HepG2 (cell line): Measurements from ENCODE around the gene EIF4G3. TPM values are rescaled to one million over a fixed set of nuclear protein-coding genes. Genes with fewer than 3 reads are reported as not detected.
A peak's percentile ranks its signal among the peaks of the same experiment; 100 is the strongest.

Source experiments
- ATAC-seq: fragments of 200-7000 bp; cut with Tn5 transposase; 3 replicates; pipeline ENCODE4 v1.9.1; 2020; ENCODE audit warnings: mild to moderate bottlenecking, moderate library complexity
- BruUV-seq: library from RNA; stranded (reverse); fragments of 400-500 nt; replicated peaks from 2 replicates; lab custom pipeline; 2021; lab: Mats Ljungman, UMichigan
- CTCF ChIA-PET: fragments of 300-600 bp; formaldehyde crosslinking; extraction: SDS; loops from one replicate; lab custom pipeline; 2021; ENCODE audit warnings: low total read pairs, inconsistent platforms, low intra/inter-chr PET ratio; lab: Yijun Ruan, JAX
- POLR2A ChIA-PET: fragments of 350-600 bp; sonication (Branson Sonifier 250); formaldehyde crosslinking; loops from one replicate; lab custom pipeline; 2020; ENCODE audit warnings: antibody characterized with exemption, inconsistent platforms; lab: Yijun Ruan, JAX
- DNase-seq: peaks from one replicate; pipeline ENCODE4 v3.0.0-alpha.2; 2015; ENCODE audit warnings: low spot score
- FAIRE-seq: peaks from 3 replicates; lab custom pipeline; 2011; peaks lifted over from hg19 to GRCh38; lab: Jason Lieb, UNC
- H2AFZ ChIP-seq: one replicate; pipeline ENCODE4 v1.6.1; 2011; ENCODE audit warnings: low read length, inconsistent platforms
- H3K27ac ChIP-seq: fragments of 300-600 bp; 3 replicates; pipeline ENCODE4 v1.8.0; 2011; ENCODE audit warnings: mixed run types, mild to moderate bottlenecking, mixed read lengths, low read length, inconsistent platforms; ENCODE audit not compliant: insufficient read depth; ENCODE audit errors: extremely low read length
- H3K27me3 ChIP-seq, 2 experiments: fragments of 200-600 bp in 1 of 2; 2 replicates in 1 of 2; 3 replicates in 1 of 2; pipeline versions ENCODE4 v1.6.0 to v1.8.0; 2011; ENCODE audit warnings: low read length in 2 of 2, mild to moderate bottlenecking in 2 of 2, moderate library complexity in 2 of 2, inconsistent platforms in 1 of 2; ENCODE audit not compliant: insufficient read depth in 2 of 2, control insufficient read depth in 1 of 2
- H3K36me3 ChIP-seq, 2 experiments: fragments of 200-600 bp in 1 of 2; replicated peaks in 1 of 2; 2 replicates in 1 of 2; 3 replicates in 1 of 2; pipeline versions ENCODE4 v1.5.1 to v1.8.0; 2011; ENCODE audit warnings: low read length in 2 of 2, inconsistent platforms in 1 of 2; ENCODE audit not compliant: insufficient read depth in 2 of 2, control insufficient read depth in 1 of 2
- H3K4me1 ChIP-seq: 2 replicates; pipeline ENCODE4 v1.5.1; 2012; ENCODE audit warnings: low read length, inconsistent platforms; ENCODE audit not compliant: insufficient read depth
- H3K4me2 ChIP-seq: 2 replicates; pipeline ENCODE4 v1.6.0; 2011; ENCODE audit warnings: low read depth, low read length, inconsistent platforms
- H3K4me3 ChIP-seq, 3 experiments: fragments of 200-600 bp in 1 of 3; sonication (generic), shearing (Covaris generic) in 1 of 3; replicated peaks in 1 of 3; 2 replicates each; pipeline ENCODE4 v1.5.1; 2011 to 2016; ENCODE audit warnings: low read length in 3 of 3, inconsistent platforms in 2 of 3, low read depth in 2 of 3, mild to moderate bottlenecking in 2 of 3, control low read depth in 1 of 3, mixed read lengths in 1 of 3; ENCODE audit not compliant: insufficient read depth in 1 of 3
- H3K79me2 ChIP-seq: one replicate; pipeline ENCODE4 v1.6.1; 2011; ENCODE audit warnings: low read length, inconsistent platforms; ENCODE audit not compliant: insufficient read depth
- H3K9ac ChIP-seq: 2 replicates; pipeline ENCODE4 v1.6.0; 2011; ENCODE audit warnings: mild to moderate bottlenecking, low read depth, low read length, inconsistent platforms; ENCODE audit not compliant: insufficient read depth
- H3K9me3 ChIP-seq: 2 replicates; pipeline ENCODE4 v1.5.1; 2012; ENCODE audit warnings: mild to moderate bottlenecking, low read length
- H4K20me1 ChIP-seq: 2 replicates; pipeline ENCODE4 v1.6.0; 2011; ENCODE audit warnings: inconsistent platforms, mild to moderate bottlenecking, low read length, moderate library complexity; ENCODE audit not compliant: insufficient read depth
- CREM ChIP-seq, 2 experiments: sonication (generic) in 1 of 2; formaldehyde crosslinking in 1 of 2; IDR thresholded peaks; 2 replicates each; pipeline versions ENCODE4 v1.4.0 to v1.6.1; 2016 to 2020; ENCODE audit warnings: antibody characterized with exemption in 1 of 2, mild to moderate bottlenecking in 1 of 2, missing genetic modification reagents in 1 of 2
- FOXA3 ChIP-seq: IDR thresholded peaks from 2 replicates; pipeline ENCODE4 v1.6.1; 2016; ENCODE audit warnings: missing genetic modification reagents, missing compliant biosample characterization
- MED1 ChIP-seq: sonication (generic); formaldehyde crosslinking; IDR thresholded peaks from 2 replicates; pipeline ENCODE4 v1.4.0; 2020; ENCODE audit warnings: missing genetic modification reagents
- SOX13 ChIP-seq, 3 experiments: fragments of 450-650 bp in 1 of 3; sonication (generic) in 1 of 3; formaldehyde crosslinking in 1 of 3; IDR thresholded peaks in 2 of 3; conservative IDR thresholded peaks in 1 of 3; 2 replicates each; pipeline versions ENCODE4 v1.5.0 to v1.6.1; 2016 to 2020; ENCODE audit warnings: antibody characterized with exemption in 1 of 3, mild to moderate bottlenecking in 1 of 3, missing compliant biosample characterization in 1 of 3, missing genetic modification reagents in 1 of 3, moderate library complexity in 1 of 3
- TBX3 ChIP-seq: fragments of 450-650 bp; IDR thresholded peaks from 2 replicates; pipeline ENCODE4 v1.6.1; 2017; ENCODE audit warnings: antibody characterized with exemption, mild to moderate bottlenecking, inconsistent platforms, borderline replicate concordance
- ZNF362 ChIP-seq: sonication (generic); formaldehyde crosslinking; IDR thresholded peaks from 2 replicates; pipeline ENCODE4 v1.4.0; 2020; ENCODE audit warnings: missing genetic modification reagents, mild to moderate bottlenecking, borderline replicate concordance
- ZNF777 ChIP-seq: sonication (generic); formaldehyde crosslinking; IDR thresholded peaks from 2 replicates; pipeline ENCODE4 v1.4.0; 2020; ENCODE audit warnings: missing genetic modification reagents
- WGBS: methylation state at CpG from one replicate; pipeline ENCODE4 v1.1.6; 2017; ENCODE audit warnings: low lambda C conversion rate; 5-methylcytosine and 5-hydroxymethylcytosine counted together
- in situ Hi-C: cut with HindIII; loops from 2 replicates; pipeline ENCODE4 v1.10.0; 2017; ENCODE audit warnings: low pct_unique_long_range_greater_than_20kb; ENCODE audit not compliant: extremely low pct_ligation_motif_present
- intact Hi-C: fragments of 100-400 bp; cut with micrococcal nuclease; formaldehyde crosslinking; loops from one replicate; pipeline ENCODE4 v1.10.0; 2022; ENCODE audit not compliant: unreplicated experiment
- polyA plus RNA-seq, 8 experiments: library from polyadenylated mRNA; depleted of rRNA in 3 of 8; stranded (reverse) in 7 of 8; unstranded in 1 of 8; fragments of >200 nt; fragmentation: Illumina TruSeq in 4 of 8; extraction: Trizol in 4 of 8; gene quantifications; 2 replicates each; pipeline versions ENCODE4 v1.2.1 to v1.2.3, GENCODE V29; 2011 to 2016; ENCODE audit warnings: low read depth in 4 of 8, missing spikeins in 1 of 8, mixed read lengths in 1 of 8; ENCODE audit not compliant: insufficient read depth in 1 of 8
- total RNA-seq, 5 experiments: library from RNA; depleted of rRNA; stranded (reverse); fragments of >200 nt; fragmentation: Illumina TruSeq; extraction: Trizol; gene quantifications; 2 replicates each; pipeline ENCODE4 v1.2.3, GENCODE V29; 2016; ENCODE audit warnings: low read depth in 1 of 5

The EIF4G3 gene
- total and polyA plus RNA-seq, 2 of the 13 experiments (the other 11 are each of a cell fraction or from before 2014, with no cell fraction given), result 22.2 to 27.6 TPM

- TF ChIP-seq ZNF362, result no peak
- TF ChIP-seq, all 625 proteins: peak for 0
Observed at GRCh38 chr1:21018673-21019072, 158.0 kb downstream of the EIF4G3 start (continued).

- no peaks in the 10 kb centered on the region for H3K27me3 ChIP-seq
- peak overlapping the region; percentile 35 for H3K27ac ChIP-seq
- in situ Hi-C loops (no loop called here), intact Hi-C loops (no loop called here)
- DNase-seq (peak; percentile 59), FAIRE-seq (peak; percentile 4), ATAC-seq (peak; percentile 63)
- no peak overlapping the region for H3K4me2 ChIP-seq
- no peak overlapping the region for H3K9ac ChIP-seq
- no peak for TF ChIP-seq ZNF777 (CRISPR knock-in tag)
- no peak for TF ChIP-seq SOX13 (IDR thresholded peaks at IDR 0.05)
- 0 out of 4 replicates have a peak, but pooled peaks of 1 of the 2 experiments have one; percentile 19 for TF ChIP-seq SOX13 (CRISPR knock-in tag; conservative IDR thresholded peaks at IDR 0.05 in 1 of 2, IDR thresholded peaks at IDR 0.05 in 1 of 2)
- TF ChIP-seq TBX3, result 0 out of 2 replicates have a peak, but pooled peaks have one; percentile 29
- TF ChIP-seq MED1 (CRISPR knock-in tag), result 0 out of 2 replicates have a peak, but pooled peaks have one; percentile 17
- no peak for TF ChIP-seq CREM (IDR thresholded peaks at IDR 0.05)
- TF ChIP-seq CREM (CRISPR knock-in tag; IDR thresholded peaks at IDR 0.05), result no peak
- 0 out of 2 replicates have a peak, but pooled peaks have one; percentile 27 for TF ChIP-seq FOXA3 (CRISPR knock-in tag)
- peaks cover 29% of the 10 kb centered on the region for H3K4me1 ChIP-seq
- 69% methylated on average over 3 of the region's 3 CpGs for WGBS
- no TSS peak for BruUV-seq
- H4K20me1 ChIP-seq, result no peaks in the 10 kb centered on the region
- H3K36me3 ChIP-seq, result no peaks in the 10 kb centered on the region
- peaks cover 8% of the 10 kb centered on the region for H3K79me2 ChIP-seq
- no peak overlapping the region for H3K4me3 ChIP-seq
- H2AFZ ChIP-seq, result no peak overlapping the region
- ChIA-PET CTCF (no interaction called here), POLR2A (no interaction called here)
- H3K9me3 ChIP-seq, result no peaks in the 10 kb centered on the region
Observed at GRCh38 chr1:21013510-21013909, 163.2 kb downstream of the EIF4G3 start.
